Endothelial cell (in vitro differentiated cells): ENCODE results near the gene CPEB3. TPM values are rescaled to one million over a fixed set of nuclear protein-coding genes. Genes with fewer than 3 reads are reported as not detected.

ENCODE experiments used
- DNase-seq: peaks from one replicate; pipeline ENCODE4 v3.0.0; 2021; ENCODE audit warnings: low spot score
- H3K27ac Mint-ChIP-seq: one replicate; pipeline ENCODE4 v1.8.0; 2021; ENCODE audit warnings: mixed read lengths, inconsistent platforms; ENCODE audit not compliant: unreplicated experiment
- H3K27me3 Mint-ChIP-seq: one replicate; pipeline ENCODE4 v1.8.0; 2021; ENCODE audit warnings: mild to moderate bottlenecking, moderate library complexity, mixed read lengths, inconsistent platforms; ENCODE audit not compliant: unreplicated experiment
- H3K36me3 Mint-ChIP-seq: one replicate; pipeline ENCODE4 v1.8.0; 2021; ENCODE audit warnings: mild to moderate bottlenecking, low read depth, mixed read lengths, inconsistent platforms; ENCODE audit not compliant: unreplicated experiment
- H3K4me1 Mint-ChIP-seq: one replicate; pipeline ENCODE4 v1.8.0; 2021; ENCODE audit warnings: mild to moderate bottlenecking, mixed read lengths, inconsistent platforms; ENCODE audit not compliant: unreplicated experiment
- H3K4me3 Mint-ChIP-seq: one replicate; pipeline ENCODE4 v1.8.0; 2021; ENCODE audit warnings: mild to moderate bottlenecking, mixed read lengths, inconsistent platforms; ENCODE audit not compliant: unreplicated experiment
- H3K9me3 Mint-ChIP-seq: one replicate; pipeline ENCODE4 v1.8.0; 2021; ENCODE audit warnings: mixed read lengths, inconsistent platforms; ENCODE audit not compliant: unreplicated experiment
- total RNA-seq: library from RNA; stranded (reverse); fragmentation: NEBNext Ultra II Directional; extraction: Animal tissue kit (Norgen Biotek cat#: 25700); gene quantifications from one replicate; pipeline ENCODE4 v1.2.1, GENCODE V29; 2021; ENCODE audit not compliant: unreplicated experiment
- TF ChIP-seq, protein P1 (sequence below): fragments of 200-600 bp; sonication (generic); IDR thresholded peaks from one replicate; pipeline ENCODE4 v1.5.0; 2021; ENCODE audit warnings: antibody characterized with exemption; ENCODE audit not compliant: unreplicated experiment

CPEB3 gene
- total RNA-seq, 1 donor from 2014 or later, result 2.4 TPM

DNA sequence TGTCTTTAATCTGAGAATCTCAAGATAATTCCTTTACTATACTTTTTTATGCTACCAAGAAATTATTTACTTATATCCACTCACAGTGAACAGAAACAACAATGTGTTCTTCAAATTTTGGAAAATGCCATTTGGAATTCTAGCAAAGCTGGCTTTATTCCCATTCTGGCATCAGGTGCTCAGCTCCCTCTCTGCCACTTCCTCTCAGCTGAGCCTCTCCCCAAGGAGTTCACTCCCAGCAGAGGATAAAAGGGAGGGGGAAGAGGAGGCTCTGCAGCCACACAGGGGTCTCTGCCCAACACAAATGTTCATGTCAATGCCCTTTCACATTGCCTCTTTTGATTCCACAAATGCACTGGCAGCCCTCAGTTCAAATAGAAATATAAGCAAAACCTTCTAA is 116.9 kb downstream of the CPEB3 start:
- peaks cover 6% of the 10 kb centered on the region for H3K36me3 Mint-ChIP-seq
- no peaks in the 10 kb centered on the region for H3K9me3 Mint-ChIP-seq
- H3K4me3 Mint-ChIP-seq, result no peak overlapping the region
- H3K27me3 Mint-ChIP-seq, result peaks cover 2% of the 10 kb centered on the region
- H3K27ac Mint-ChIP-seq, result no peak overlapping the region
- TF ChIP-seq, protein P1, sequence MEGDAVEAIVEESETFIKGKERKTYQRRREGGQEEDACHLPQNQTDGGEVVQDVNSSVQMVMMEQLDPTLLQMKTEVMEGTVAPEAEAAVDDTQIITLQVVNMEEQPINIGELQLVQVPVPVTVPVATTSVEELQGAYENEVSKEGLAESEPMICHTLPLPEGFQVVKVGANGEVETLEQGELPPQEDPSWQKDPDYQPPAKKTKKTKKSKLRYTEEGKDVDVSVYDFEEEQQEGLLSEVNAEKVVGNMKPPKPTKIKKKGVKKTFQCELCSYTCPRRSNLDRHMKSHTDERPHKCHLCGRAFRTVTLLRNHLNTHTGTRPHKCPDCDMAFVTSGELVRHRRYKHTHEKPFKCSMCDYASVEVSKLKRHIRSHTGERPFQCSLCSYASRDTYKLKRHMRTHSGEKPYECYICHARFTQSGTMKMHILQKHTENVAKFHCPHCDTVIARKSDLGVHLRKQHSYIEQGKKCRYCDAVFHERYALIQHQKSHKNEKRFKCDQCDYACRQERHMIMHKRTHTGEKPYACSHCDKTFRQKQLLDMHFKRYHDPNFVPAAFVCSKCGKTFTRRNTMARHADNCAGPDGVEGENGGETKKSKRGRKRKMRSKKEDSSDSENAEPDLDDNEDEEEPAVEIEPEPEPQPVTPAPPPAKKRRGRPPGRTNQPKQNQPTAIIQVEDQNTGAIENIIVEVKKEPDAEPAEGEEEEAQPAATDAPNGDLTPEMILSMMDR, result no peak
- DNase-seq, result no peak
- H3K4me1 Mint-ChIP-seq, result no peaks in the 10 kb centered on the region

DNA sequence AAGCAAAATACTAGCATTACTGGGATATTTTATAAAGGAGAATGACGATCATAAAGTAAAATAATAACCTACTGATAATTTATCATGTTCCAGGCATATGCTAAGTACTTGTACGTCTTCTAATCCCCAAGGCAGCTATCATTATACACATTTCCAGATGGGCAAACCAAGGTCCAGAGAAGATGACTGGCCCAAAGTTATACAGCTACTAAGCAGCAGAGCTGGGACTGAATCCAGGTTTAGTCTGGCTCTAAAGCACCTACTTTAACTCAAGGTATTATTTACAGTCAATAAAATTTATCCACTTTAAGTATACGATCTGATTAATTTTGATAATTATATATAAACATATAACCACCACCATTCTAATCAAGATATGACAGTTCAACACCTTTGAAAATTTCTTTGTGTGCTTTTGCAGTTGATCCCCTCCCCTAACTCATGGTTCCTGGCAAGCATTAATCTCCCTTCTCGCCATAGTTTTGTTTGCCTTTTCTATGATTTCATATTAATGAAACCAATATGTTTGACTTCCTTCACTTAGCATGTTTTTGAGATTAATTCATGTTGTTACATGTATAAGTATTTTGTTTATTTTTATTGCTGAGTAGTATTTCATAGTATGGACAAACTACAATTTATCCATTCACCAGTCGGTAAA is 126.7 kb downstream of the CPEB3 start:
- TF ChIP-seq, protein P1, result no peak
- no peak for DNase-seq
- H3K27ac Mint-ChIP-seq, result no peak overlapping the region
- peaks cover 1% of the 10 kb centered on the region for H3K27me3 Mint-ChIP-seq
- H3K36me3 Mint-ChIP-seq, result peaks cover 6% of the 10 kb centered on the region
- H3K4me1 Mint-ChIP-seq, result no peaks in the 10 kb centered on the region
- peaks cover 3% of the 10 kb centered on the region for H3K9me3 Mint-ChIP-seq
- no peak overlapping the region for H3K4me3 Mint-ChIP-seq

DNA sequence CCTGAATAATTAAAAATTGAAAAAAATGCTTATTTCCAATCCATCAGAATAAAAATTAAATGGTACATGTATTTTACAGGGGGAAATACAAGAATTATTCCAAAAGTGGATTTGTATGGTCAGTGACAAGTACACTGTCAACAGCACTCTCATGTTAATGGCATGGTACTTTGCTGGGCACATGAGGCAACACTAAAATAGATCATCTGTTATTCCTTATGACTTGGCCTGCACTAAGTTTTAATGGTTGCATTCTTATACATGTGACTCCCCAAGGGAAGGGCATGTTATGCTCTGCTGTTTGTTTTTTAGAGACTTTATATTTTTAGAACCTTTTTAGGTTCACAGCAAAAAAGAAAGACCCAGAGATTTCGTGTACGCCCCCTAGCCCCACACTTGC is 128.3 kb downstream of the CPEB3 start:
- DNase-seq, result no peak
- Mint-ChIP-seq H3K4me3 (no peak overlapping the region), H3K27me3 (peaks cover 1% of the 10 kb centered on the region), H3K36me3 (peaks cover 6% of the 10 kb centered on the region), H3K27ac (no peak overlapping the region), H3K4me1 (no peaks in the 10 kb centered on the region), H3K9me3 (peaks cover 3% of the 10 kb centered on the region)
- TF ChIP-seq, protein P1, result no peak

DNA sequence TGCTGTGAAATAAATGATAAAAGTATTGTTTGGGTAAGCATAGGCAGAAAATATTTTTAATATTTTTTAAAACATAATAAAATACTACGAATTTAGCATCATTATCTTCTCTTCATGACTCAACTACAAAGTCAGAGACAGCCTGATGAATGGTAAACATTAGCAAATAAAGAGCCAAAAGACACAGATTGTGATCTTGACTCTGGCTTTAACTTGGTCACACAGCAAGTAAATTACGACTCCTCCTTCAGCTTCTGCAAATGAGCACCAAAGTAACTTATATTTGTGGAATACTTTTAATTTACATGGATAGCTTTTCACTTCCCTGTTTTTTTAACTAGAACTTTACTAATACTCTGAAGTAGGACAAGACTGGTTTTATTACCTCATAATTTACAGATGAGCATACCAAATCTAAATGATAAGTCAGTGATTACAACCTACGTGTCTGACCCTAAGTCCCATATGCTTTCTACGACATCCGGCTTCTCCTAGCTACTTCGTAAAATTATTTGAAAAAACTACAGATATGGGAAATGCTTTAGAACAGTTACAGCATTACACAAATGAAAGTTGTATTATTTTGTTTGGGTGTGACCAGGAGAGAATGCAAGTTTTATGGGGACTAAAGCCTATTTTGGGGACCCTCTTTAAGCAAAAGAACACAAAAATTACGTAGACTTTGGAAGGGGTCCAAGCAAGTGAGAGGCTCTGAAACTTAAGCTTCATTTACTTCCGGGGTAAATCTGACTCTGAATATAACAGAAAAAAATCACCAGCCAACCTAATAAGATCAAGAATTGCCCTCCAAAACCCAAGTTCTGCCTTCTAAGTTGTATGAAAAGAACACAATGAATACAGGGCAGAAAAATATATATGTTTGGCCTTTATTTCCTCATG is 133.8 kb downstream of the CPEB3 start:
- no peaks in the 10 kb centered on the region for H3K9me3 Mint-ChIP-seq
- no peaks in the 10 kb centered on the region for H3K36me3 Mint-ChIP-seq
- H3K27ac Mint-ChIP-seq, result no peak overlapping the region
- peaks cover 7% of the 10 kb centered on the region for H3K4me1 Mint-ChIP-seq
- no peak for DNase-seq
- no peak overlapping the region for H3K4me3 Mint-ChIP-seq
- peaks cover 1% of the 10 kb centered on the region for H3K27me3 Mint-ChIP-seq
- TF ChIP-seq, protein P1, result no peak

DNA sequence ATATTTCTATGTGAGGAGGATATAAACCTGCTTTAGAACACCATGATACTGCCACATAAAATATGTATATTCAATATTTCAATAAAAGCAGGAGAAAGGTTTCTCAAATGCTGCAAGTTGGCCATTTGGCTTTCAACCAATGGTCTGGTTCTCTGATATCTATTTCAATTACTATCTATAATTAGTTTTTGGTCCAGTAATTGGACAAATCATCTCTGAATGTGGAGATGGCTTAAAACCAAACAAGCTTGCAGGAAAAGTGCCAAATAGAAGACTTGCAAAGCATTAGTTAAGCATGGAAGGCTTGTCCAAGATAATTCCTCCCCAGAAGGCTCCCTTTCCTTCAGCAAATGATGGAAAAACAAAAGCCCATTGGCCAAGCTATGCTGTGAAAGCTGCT is 140.1 kb downstream of the CPEB3 start:
- no peaks in the 10 kb centered on the region for H3K36me3 Mint-ChIP-seq
- no peaks in the 10 kb centered on the region for H3K27me3 Mint-ChIP-seq
- H3K4me3 Mint-ChIP-seq, result no peak overlapping the region
- no peak for DNase-seq
- H3K4me1 Mint-ChIP-seq, result peaks cover under 1% of the 10 kb centered on the region
- no peak overlapping the region for H3K27ac Mint-ChIP-seq
- H3K9me3 Mint-ChIP-seq, result no peaks in the 10 kb centered on the region
- TF ChIP-seq, protein P1, result no peak
